Measurements from ENCODE around the gene STX3. TPM values are rescaled to one million over a fixed set of nuclear protein-coding genes. Genes with fewer than 3 reads are reported as not detected.

STX3 gene
- total and polyA plus RNA-seq, 2 experiments from 2014 or later, result 19.0 to 65.5 TPM

- no peak for TF ChIP-seq ZNF462 (CRISPR knock-in tag; IDR thresholded peaks at IDR 0.05)
- no peak for TF ChIP-seq ZNF331 (CRISPR knock-in tag; IDR thresholded peaks at IDR 0.05; ENCODE audit: low read depth)
- no peak for TF ChIP-seq JUNB (IDR thresholded peaks at IDR 0.05; ENCODE audit: unreplicated experiment)
- TF ChIP-seq POLR2AphosphoS5 (IDR thresholded peaks at IDR 0.05; ENCODE audit: low read depth), result no peak
Measured at GRCh38 chr11:59708537-59708936, 46.6 kb upstream of the STX3 start (continued).

GRCh38 chr11:59710136-59710847 is 44.9 kb upstream of the STX3 start:
- no peak overlapping the region for H3K4me3 ChIP-seq
- H3K27ac ChIP-seq (ENCODE audit: low read depth), result no peak overlapping the region
- no peaks in the 10 kb centered on the region for H3K4me1 ChIP-seq (ENCODE audit: insufficient read depth)
- no peak overlapping the region for H3K4me2 ChIP-seq
- DNase-seq (ENCODE audit: low spot score), result no peak
- H2AFZ ChIP-seq, result no peak overlapping the region
- H3K4me3 Mint-ChIP-seq, result no peak overlapping the region
- no peaks in the 10 kb centered on the region for H3K79me2 ChIP-seq (replicated peaks; ENCODE audit: insufficient read depth)
- peaks cover 1% of the 10 kb centered on the region for H3K27me3 Mint-ChIP-seq (ENCODE audit: insufficient read depth, low read depth, poor library complexity)
- no peak for ATAC-seq
- H3K4me1 Mint-ChIP-seq, result no peaks in the 10 kb centered on the region
- no peaks in the 10 kb centered on the region for H3F3A ChIP-seq (replicated peaks; ENCODE audit: low read depth)
- no peaks in the 10 kb centered on the region for H3K36me3 Mint-ChIP-seq (ENCODE audit: low read depth)
- no peaks in the 10 kb centered on the region for H3K36me3 ChIP-seq (ENCODE audit: insufficient read depth)
- H3K27me3 ChIP-seq (ENCODE audit: insufficient read depth), result no peaks in the 10 kb centered on the region
- H3K27ac Mint-ChIP-seq, result no peak overlapping the region
- H4K20me1 ChIP-seq (replicated peaks; ENCODE audit: insufficient read depth), result no peaks in the 10 kb centered on the region
- 0 out of 2 replicates have a peak, but pooled peaks cover 11% of the 10 kb centered on the region for H3K9me2 ChIP-seq (ENCODE audit: insufficient read depth)
- no peaks in the 10 kb centered on the region for H3K9me3 Mint-ChIP-seq
- TF ChIP-seq JUNB (IDR thresholded peaks at IDR 0.05; ENCODE audit: unreplicated experiment), result no peak
- no peak for TF ChIP-seq NANOG (IDR thresholded peaks at IDR 0.05; ENCODE audit: borderline replicate concordance)
- no peak for TF ChIP-seq STAT1 (IDR thresholded peaks at IDR 0.05; ENCODE audit: unreplicated experiment)
- TF ChIP-seq ETS1 (IDR thresholded peaks at IDR 0.05), result no peak
- no peak for TF ChIP-seq REST (IDR thresholded peaks at IDR 0.05; ENCODE audit: unreplicated experiment)
- no peak for TF ChIP-seq POLR2AphosphoS5 (IDR thresholded peaks at IDR 0.05; ENCODE audit: low read depth)
- no peak for TF ChIP-seq EZH2phosphoT487 (IDR thresholded peaks at IDR 0.05; ENCODE audit: unreplicated experiment)
- no peak for TF ChIP-seq EZH2 (IDR thresholded peaks at IDR 0.05; ENCODE audit: low read depth, unreplicated experiment)
- no peak for TF ChIP-seq ZNF114 (CRISPR knock-in tag; IDR thresholded peaks at IDR 0.05)
- TF ChIP-seq CTCF (conservative IDR thresholded peaks at IDR 0.05; ENCODE audit: low read depth in 2 of 2), result no peak
